H1 (cell line): ENCODE measurements around the gene MBNL2. TPM values are rescaled to one million over a fixed set of nuclear protein-coding genes. Genes with fewer than 3 reads are reported as not detected.

Experiments used
- RNF2 ChIP-seq: fragments of 200-900, 300-1000 bp; sonication (generic); IDR thresholded peaks from 2 replicates; pipeline ENCODE4 v1.7.1; 2016; ENCODE audit warnings: borderline replicate concordance, low read depth, mild to moderate bottlenecking, antibody characterized with exemption, low read length; ENCODE audit not compliant: poor library complexity, severe bottlenecking; ENCODE audit errors: missing control alignments
- polyA plus RNA-seq, 7 experiments: library from polyadenylated mRNA; depleted of rRNA in 3 of 7; stranded (reverse) in 5 of 7; unstranded in 2 of 7; fragments of >200 nt in 5 of 7; fragments of 200-250 nt in 2 of 7; gene quantifications; 1 replicate in 5 of 7; 2 replicates in 1 of 7; 4 replicates in 1 of 7; pipeline versions ENCODE4 v1.2.1 to v1.2.3, GENCODE V29; 2011 to 2013; ENCODE audit warnings: missing spikeins in 2 of 7, mixed read lengths in 2 of 7
- total RNA-seq: library from RNA; stranded (reverse); fragmentation: NEBNext Ultra II Directional; extraction: Animal tissue kit (Norgen Biotek cat#: 25700); gene quantifications from 2 replicates; pipeline ENCODE4 v1.2.1, GENCODE V29; 2021

MBNL2 gene
- total and polyA plus RNA-seq, 2 of the 8 experiments (the other 6 are each of a cell fraction or from before 2014, with no cell fraction given): 1.0 to 2.6 TPM

- no peak for TF ChIP-seq RNF2
Observed at GRCh38 chr13:97360610-97361009, 138.5 kb downstream of the MBNL2 start (continued).
